ENCODE measurements around the gene CLTB. TPM values are rescaled to one million over a fixed set of nuclear protein-coding genes. Genes with fewer than 3 reads are reported as not detected.
"Not testable (repeated sequence)": the region's sequence is repeated elsewhere in the genome, so short reads cannot be mapped to it uniquely, and the experiment has no call there.

CLTB gene
- total RNA-seq, 1 experiment from 2014 or later, result 354 TPM

- POLR2A ChIA-PET (ENCODE audit: unreplicated experiment), result no interaction called here
- H3K4me3 ChIP-seq (ENCODE audit: low read length), result no peak overlapping the region
- peaks cover 47% of the 10 kb centered on the region for H3K79me2 ChIP-seq (ENCODE audit: low read length)
- H3F3A ChIP-seq (ENCODE audit: low read length, unreplicated experiment), result no peaks in the 10 kb centered on the region
- H3K27me3 ChIP-seq (ENCODE audit: low read length), result no peaks in the 10 kb centered on the region
- DNase-seq, result no peak
- H3K4me1 ChIP-seq (ENCODE audit: insufficient read depth, low read length), result peaks cover 53% of the 10 kb centered on the region
- ATAC-seq, result no peak
- no peak overlapping the region for H2AFZ ChIP-seq (ENCODE audit: low read length)
- CTCF ChIA-PET, result no interaction called here
- no peak overlapping the region for H3K9ac ChIP-seq (ENCODE audit: low read length)
- intact Hi-C loops (cut with micrococcal nuclease), result loop anchor here (2.0 kb wide), 1 partner anchor 169 kb away; no protein-coding TSS in a partner anchor
- no peak for TF ChIP-seq EZH2 (IDR thresholded peaks at IDR 0.05; ENCODE audit: low read length, unreplicated experiment)
- no peak for TF ChIP-seq EZH2phosphoT487 (IDR thresholded peaks at IDR 0.05; ENCODE audit: borderline replicate concordance, low read length)
- TF ChIP-seq CTCF (conservative IDR thresholded peaks at IDR 0.05; ENCODE audit: low read depth, low read length), result no peak
- peaks cover 11% of the 10 kb centered on the region; the same call in 1 of the 2 replicates for H3K36me3 ChIP-seq (ENCODE audit: low read depth, low read length)
- no peak overlapping the region for H3K27ac ChIP-seq (ENCODE audit: low read length)
- no peaks in the 10 kb centered on the region for H3K9me2 ChIP-seq (replicated peaks; ENCODE audit: low read length)
- no TSS peak for BruUV-seq (replicated peaks)
- no peaks in the 10 kb centered on the region for H3K9me3 ChIP-seq (ENCODE audit: low read length)
- peaks cover 12% of the 10 kb centered on the region; the same call in 1 of the 2 replicates for H4K20me1 ChIP-seq (ENCODE audit: low read length)
- H3K4me2 ChIP-seq (ENCODE audit: low read length), result no peak overlapping the region
These were observed 6.6 kb downstream of the CLTB start for GRCh38 chr5:176409765-176410164.

GRCh38 chr5:176408590-176408989 is 7.7 kb downstream of the CLTB start:
- ChIA-PET CTCF (no interaction called here), POLR2A (ENCODE audit: unreplicated experiment) (interaction anchor here (0.5 kb wide), 1 partner anchor 33 kb away, joined by 3 read pairs; no protein-coding TSS in a partner anchor)
- BruUV-seq (replicated peaks), result no TSS peak
- Histone ChIP-seq H3K4me2 (ENCODE audit: low read length) (no peak overlapping the region), H3K9ac (ENCODE audit: low read length) (no peak overlapping the region), H3K27me3 (ENCODE audit: low read length) (no peaks in the 10 kb centered on the region), H3F3A (ENCODE audit: low read length, unreplicated experiment) (no peaks in the 10 kb centered on the region), H3K27ac (ENCODE audit: low read length) (no peak overlapping the region), H2AFZ (ENCODE audit: low read length) (no peak overlapping the region), H3K9me2 (replicated peaks; ENCODE audit: low read length) (no peaks in the 10 kb centered on the region), H3K4me1 (ENCODE audit: insufficient read depth, low read length) (peaks cover 53% of the 10 kb centered on the region), H4K20me1 (ENCODE audit: low read length) (0 out of 2 replicates have a peak, but pooled peaks cover 5% of the 10 kb centered on the region), H3K9me3 (ENCODE audit: low read length) (no peaks in the 10 kb centered on the region), H3K36me3 (ENCODE audit: low read depth, low read length) (peaks cover 11% of the 10 kb centered on the region; the same call in 1 of the 2 replicates), H3K4me3 (ENCODE audit: low read length) (no peak overlapping the region), H3K79me2 (ENCODE audit: low read length) (peaks cover 35% of the 10 kb centered on the region)
- intact Hi-C loops (cut with micrococcal nuclease), result no loop called here
- no peak for DNase-seq
- no peak for TF ChIP-seq CTCF (conservative IDR thresholded peaks at IDR 0.05; ENCODE audit: low read depth, low read length)
- TF ChIP-seq EZH2phosphoT487 (IDR thresholded peaks at IDR 0.05; ENCODE audit: borderline replicate concordance, low read length), result no peak
- TF ChIP-seq EZH2 (IDR thresholded peaks at IDR 0.05; ENCODE audit: low read length, unreplicated experiment), result no peak
- ATAC-seq, result no peak

GRCh38 chr5:176408252-176408573 is 8.1 kb downstream of the CLTB start:
- H3K4me3 ChIP-seq (ENCODE audit: low read length); H4K20me1 ChIP-seq (ENCODE audit: low read length); H3K4me2 ChIP-seq (ENCODE audit: low read length); ATAC-seq; DNase-seq; BruUV-seq (replicated peaks); H2AFZ ChIP-seq (ENCODE audit: low read length); H3F3A ChIP-seq (ENCODE audit: low read length, unreplicated experiment); POLR2A ChIA-PET (ENCODE audit: unreplicated experiment); intact Hi-C loops (cut with micrococcal nuclease); H3K9me3 ChIP-seq (ENCODE audit: low read length); H3K27ac ChIP-seq (ENCODE audit: low read length); H3K9me2 ChIP-seq (replicated peaks; ENCODE audit: low read length); H3K9ac ChIP-seq (ENCODE audit: low read length); H3K27me3 ChIP-seq (ENCODE audit: low read length): not testable (repeated sequence)
- H3K79me2 ChIP-seq (ENCODE audit: low read length), result peaks cover 31% of the 10 kb centered on the region
- CTCF ChIA-PET, result interaction anchor here (2.0 kb wide), 1 partner anchor 40 kb away, joined by 10 read pairs; the partner anchor contains the start of gene FAF2
- H3K36me3 ChIP-seq (ENCODE audit: low read depth, low read length), result peaks cover 11% of the 10 kb centered on the region; the same call in 1 of the 2 replicates
- peaks cover 51% of the 10 kb centered on the region for H3K4me1 ChIP-seq (ENCODE audit: insufficient read depth, low read length)
